PC-3 (cell line): ENCODE measurements around the gene PRR32. TPM values are rescaled to one million over a fixed set of nuclear protein-coding genes. Genes with fewer than 3 reads are reported as not detected.

ENCODE experiments used
- ATAC-seq: fragments of 200-7000 bp; cut with Tn5 transposase; 2 replicates; pipeline ENCODE4 v1.9.1; 2020; ENCODE audit warnings: mild to moderate bottlenecking, moderate library complexity
- BruUV-seq: library from RNA; stranded (reverse); fragments of 400-500 nt; replicated peaks from 2 replicates; lab custom pipeline; 2021; lab: Mats Ljungman, UMichigan
- CTCF ChIA-PET: fragments of 300-600 bp; sonication (Branson Sonifier 250); formaldehyde crosslinking; loops from one replicate; lab custom pipeline; 2022; ENCODE audit warnings: antibody characterized with exemption; lab: Charles Lee
- POLR2A ChIA-PET: fragments of 300-600 bp; sonication (Branson Sonifier 250); formaldehyde crosslinking; loops from one replicate; lab custom pipeline; 2022; ENCODE audit warnings: antibody characterized with exemption; ENCODE audit not compliant: unreplicated experiment; lab: Charles Lee
- DNase-seq: peaks from one replicate; pipeline ENCODE4 v3.0.0-alpha.2; 2015
- H2AFZ ChIP-seq: fragments of 300-600 bp; sonication (generic); 2 replicates; pipeline ENCODE4 v1.6.0; 2016; ENCODE audit warnings: antibody characterized with exemption, low read length
- H3F3A ChIP-seq: fragments of 300-600 bp; sonication (generic); one replicate; pipeline ENCODE4 v1.6.0; 2017; ENCODE audit warnings: antibody characterized with exemption, low read length, control low read depth, mild to moderate bottlenecking; ENCODE audit not compliant: unreplicated experiment
- H3K27ac ChIP-seq: fragments of 300-600 bp; sonication (generic); 2 replicates; pipeline ENCODE4 v1.5.1; 2016; ENCODE audit warnings: mild to moderate bottlenecking, low read length
- H3K27me3 ChIP-seq: fragments of 300-600 bp; sonication (generic); 2 replicates; pipeline ENCODE4 v1.6.1; 2016; ENCODE audit warnings: low read length, mixed read lengths
- H3K36me3 ChIP-seq: fragments of 300-600 bp; sonication (generic); 2 replicates; pipeline ENCODE4 v1.6.1; 2016; ENCODE audit warnings: low read depth, mixed run types, low read length, mixed read lengths
- H3K4me1 ChIP-seq: fragments of 300-600 bp; sonication (generic); 2 replicates; pipeline ENCODE4 v1.5.1; 2016; ENCODE audit warnings: low read length; ENCODE audit not compliant: insufficient read depth
- H3K4me2 ChIP-seq: fragments of 300-600 bp; sonication (generic); 2 replicates; pipeline ENCODE4 v1.6.0; 2016; ENCODE audit warnings: low read length
- H3K4me3 ChIP-seq: fragments of 300-600 bp; sonication (generic); 2 replicates; pipeline ENCODE4 v1.5.1; 2016; ENCODE audit warnings: mild to moderate bottlenecking, low read length, mixed read lengths
- H3K79me2 ChIP-seq: fragments of 300-600 bp; sonication (generic); 2 replicates; pipeline ENCODE4 v1.6.1; 2017; ENCODE audit warnings: low read length, mixed read lengths
- H3K9ac ChIP-seq: fragments of 300-600 bp; sonication (generic); 2 replicates; pipeline ENCODE4 v1.6.0; 2016; ENCODE audit warnings: mild to moderate bottlenecking, low read length
- H3K9me2 ChIP-seq: fragments of 300-600 bp; sonication (generic); replicated peaks from 2 replicates; pipeline ENCODE4 v1.6.1; 2016; ENCODE audit warnings: mixed run types, low read length, mixed read lengths
- H3K9me3 ChIP-seq: fragments of 300-600 bp; sonication (generic); 2 replicates; pipeline ENCODE4 v1.6.1; 2016; ENCODE audit warnings: low read length, mixed read lengths
- H4K20me1 ChIP-seq: fragments of 300-600 bp; sonication (generic); 2 replicates; pipeline ENCODE4 v1.6.1; 2016; ENCODE audit warnings: low read length, mixed read lengths
- CTCF ChIP-seq: fragments of 300-600 bp; sonication (generic); conservative IDR thresholded peaks from 2 replicates; pipeline ENCODE4 v1.5.1; 2017; ENCODE audit warnings: antibody characterized with exemption, low read depth, mild to moderate bottlenecking, low read length
- EZH2 ChIP-seq: fragments of 300-600 bp; sonication (generic); IDR thresholded peaks from one replicate; pipeline ENCODE4 v1.6.1; 2017; ENCODE audit warnings: antibody characterized with exemption, mild to moderate bottlenecking, low read length; ENCODE audit not compliant: unreplicated experiment
- EZH2phosphoT487 ChIP-seq: fragments of 300-600 bp; sonication (generic); IDR thresholded peaks from 2 replicates; pipeline ENCODE4 v1.6.1; 2018; ENCODE audit warnings: mild to moderate bottlenecking, antibody characterized with exemption, low read length, borderline replicate concordance
- intact Hi-C: fragments of 100-400 bp; cut with micrococcal nuclease; formaldehyde crosslinking; loops from 2 replicates; pipeline ENCODE4 v1.9.0; 2023
- total RNA-seq: library from RNA; depleted of rRNA; stranded (reverse); fragments of >200 nt; gene quantifications from 2 replicates; pipeline ENCODE4 v1.2.3, GENCODE V29; 2014

The PRR32 gene
- total RNA-seq, 1 experiment from 2014 or later, result not detected

GRCh38 chrX:126820700-126821420, 1.3 kb downstream of the PRR32 start:
- ATAC-seq (no peak), DNase-seq (no peak)
- Histone ChIP-seq H3K4me2 (no peak overlapping the region), H3K9me2 (no peaks in the 10 kb centered on the region), H3K27me3 (no peaks in the 10 kb centered on the region), H3K9ac (no peak overlapping the region), H2AFZ (no peak overlapping the region), H3K4me3 (no peak overlapping the region), H3F3A (no peaks in the 10 kb centered on the region), H3K79me2 (no peaks in the 10 kb centered on the region), H3K9me3 (no peaks in the 10 kb centered on the region), H3K27ac (no peak overlapping the region), H3K4me1 (no peaks in the 10 kb centered on the region), H4K20me1 (no peaks in the 10 kb centered on the region), H3K36me3 (no peaks in the 10 kb centered on the region)
- TF ChIP-seq CTCF (no peak), EZH2phosphoT487 (no peak), EZH2 (no peak)
- BruUV-seq, result no TSS peak
- intact Hi-C loops, result no loop called here
- POLR2A ChIA-PET, result no interaction called here
- CTCF ChIA-PET, result no interaction called here

DNA sequence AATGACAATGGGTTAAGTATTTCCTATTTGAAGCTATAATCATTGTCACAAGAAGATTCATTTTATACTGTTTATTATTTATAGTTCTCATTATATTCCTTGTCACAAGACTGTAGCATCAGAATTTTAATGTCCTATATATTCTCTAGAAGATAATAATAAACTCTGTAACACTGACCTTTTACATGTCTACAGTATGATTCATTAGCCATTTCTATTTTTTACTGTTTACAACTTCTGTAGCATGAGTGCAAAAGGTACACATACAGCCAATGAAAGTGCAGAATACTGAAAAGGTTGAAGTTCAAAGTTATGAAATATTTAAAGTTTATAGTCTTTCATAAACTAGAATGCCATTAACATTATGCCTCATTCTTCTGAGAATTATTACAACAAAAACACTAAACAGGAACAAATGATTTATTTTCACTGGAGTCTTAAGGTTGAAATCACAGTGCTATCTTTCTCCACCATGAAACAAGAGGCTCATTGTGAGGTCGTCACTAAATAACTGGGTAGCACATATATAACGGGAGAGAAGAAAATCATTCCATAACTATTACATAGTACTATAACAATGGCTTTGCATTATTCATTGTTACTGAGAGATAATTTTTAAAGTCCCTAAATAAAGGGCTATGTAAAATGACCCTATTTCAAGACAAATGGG, 4.9 kb downstream of the PRR32 start:
- Histone ChIP-seq H2AFZ (no peak overlapping the region), H3K9me2 (no peaks in the 10 kb centered on the region), H3K4me1 (no peaks in the 10 kb centered on the region), H3K9ac (no peak overlapping the region), H3K4me2 (no peak overlapping the region), H3K79me2 (no peaks in the 10 kb centered on the region), H4K20me1 (no peaks in the 10 kb centered on the region), H3K36me3 (no peaks in the 10 kb centered on the region), H3K27me3 (no peaks in the 10 kb centered on the region), H3F3A (no peaks in the 10 kb centered on the region), H3K4me3 (no peak overlapping the region), H3K9me3 (no peaks in the 10 kb centered on the region), H3K27ac (no peak overlapping the region)
- no peak for ATAC-seq
- ChIA-PET CTCF (no interaction called here), POLR2A (no interaction called here)
- no TSS peak for BruUV-seq
- intact Hi-C loops, result no loop called here
- no peak for DNase-seq
- no peak for TF ChIP-seq CTCF
- TF ChIP-seq EZH2, result no peak
- no peak for TF ChIP-seq EZH2phosphoT487

GRCh38 chrX:126825566-126826193, 6.2 kb downstream of the PRR32 start:
- H3K4me2 ChIP-seq, result no peak overlapping the region
- no peak overlapping the region for H3K27ac ChIP-seq
- H3K9me2 ChIP-seq, result no peaks in the 10 kb centered on the region
- TF ChIP-seq CTCF (no peak), EZH2 (no peak), EZH2phosphoT487 (no peak)
- no peak overlapping the region for H3K4me3 ChIP-seq
- no peaks in the 10 kb centered on the region for H3F3A ChIP-seq
- H3K9me3 ChIP-seq, result no peaks in the 10 kb centered on the region
- DNase-seq (no peak), ATAC-seq (no peak)
- intact Hi-C loops, result no loop called here
- no peaks in the 10 kb centered on the region for H4K20me1 ChIP-seq
- CTCF ChIA-PET, result no interaction called here
- no peak overlapping the region for H2AFZ ChIP-seq
- H3K4me1 ChIP-seq, result no peaks in the 10 kb centered on the region
- POLR2A ChIA-PET, result no interaction called here
- no peak overlapping the region for H3K9ac ChIP-seq
- H3K79me2 ChIP-seq, result no peaks in the 10 kb centered on the region
- no peaks in the 10 kb centered on the region for H3K27me3 ChIP-seq
- BruUV-seq, result no TSS peak
- no peaks in the 10 kb centered on the region for H3K36me3 ChIP-seq
